Activated naive CD8-positive, alpha-beta T cell treated with anti-CD3 and anti-CD28 coated beads, Interleukin-2, amount 10 ng/mL, durations not matched to agents 7 days and 5 days (primary cell): ENCODE measurements around the gene TMEM175. TPM values are rescaled to one million over a fixed set of nuclear protein-coding genes. Genes with fewer than 3 reads are reported as not detected.

Experiments used
- ATAC-seq: fragments of 150-1000 bp; cut with Tn5 transposase; one replicate; pipeline ENCODE4 v1.10.0; 2021; ENCODE audit warnings: low read depth, moderate library complexity
- POLR2A ChIA-PET: fragments of 350-600 bp; sonication (Branson Sonifier 250); formaldehyde crosslinking; loops from one replicate; lab custom pipeline; 2021; ENCODE audit warnings: antibody characterized with exemption; lab: Charles Lee
- DNase-seq: peaks from one replicate; pipeline ENCODE4 v3.0.0; 2021
- H3K27ac Mint-ChIP-seq: one replicate; pipeline ENCODE4 v1.8.0; 2022; ENCODE audit warnings: mild to moderate bottlenecking, mixed read lengths
- H3K27me3 Mint-ChIP-seq: one replicate; pipeline ENCODE4 v1.8.0; 2022; ENCODE audit warnings: mild to moderate bottlenecking, moderate library complexity, mixed read lengths
- H3K36me3 Mint-ChIP-seq: one replicate; pipeline ENCODE4 v1.8.0; 2021; ENCODE audit warnings: mild to moderate bottlenecking, mixed read lengths
- H3K4me1 Mint-ChIP-seq: one replicate; pipeline ENCODE4 v1.8.0; 2021; ENCODE audit warnings: mixed read lengths
- H3K4me3 Mint-ChIP-seq: one replicate; pipeline ENCODE4 v1.8.0; 2022; ENCODE audit warnings: mild to moderate bottlenecking, moderate library complexity, mixed read lengths
- H3K9me3 Mint-ChIP-seq: one replicate; pipeline ENCODE4 v1.8.0; 2021; ENCODE audit warnings: mixed read lengths
- total RNA-seq, 2 experiments: library from RNA; stranded (reverse); gene quantifications; one replicate each; pipeline ENCODE4 v1.2.3, GENCODE V29; 2021

The TMEM175 gene
- total RNA-seq, 2 experiments from 2014 or later, result 38.2 to 39.8 TPM

GRCh38 chr4:1004071-1004418 lies 71.8 kb downstream of the TMEM175 start:
- Mint-ChIP-seq H3K27ac (no peak overlapping the region), H3K4me1 (peaks cover 3% of the 10 kb centered on the region), H3K4me3 (no peak overlapping the region), H3K36me3 (no peaks in the 10 kb centered on the region), H3K9me3 (no peaks in the 10 kb centered on the region), H3K27me3 (peaks cover 42% of the 10 kb centered on the region)
- no peak for DNase-seq
- no peak for ATAC-seq
- POLR2A ChIA-PET, result no interaction called here

GRCh38 chr4:1004557-1005485 lies 72.6 kb downstream of the TMEM175 start:
- H3K27me3 Mint-ChIP-seq, result peaks cover 40% of the 10 kb centered on the region
- no peak for ATAC-seq
- H3K36me3 Mint-ChIP-seq, result no peaks in the 10 kb centered on the region
- POLR2A ChIA-PET, result no interaction called here
- H3K4me1 Mint-ChIP-seq, result peaks cover 4% of the 10 kb centered on the region
- no peaks in the 10 kb centered on the region for H3K9me3 Mint-ChIP-seq
- H3K27ac Mint-ChIP-seq, result no peak overlapping the region
- H3K4me3 Mint-ChIP-seq, result no peak overlapping the region
- no peak for DNase-seq

GRCh38 chr4:1006856-1007255 lies 74.6 kb downstream of the TMEM175 start:
- DNase-seq, result no peak

More at GRCh38 chr4:1006856-1007255, 74.6 kb downstream of the TMEM175 start:
- H3K9me3 Mint-ChIP-seq, result no peaks in the 10 kb centered on the region
- no peak for ATAC-seq
- H3K4me3 Mint-ChIP-seq, result no peak overlapping the region
- POLR2A ChIA-PET, result no interaction called here
- no peaks in the 10 kb centered on the region for H3K36me3 Mint-ChIP-seq
- H3K27me3 Mint-ChIP-seq, result peaks cover 33% of the 10 kb centered on the region
- H3K4me1 Mint-ChIP-seq, result peaks cover 9% of the 10 kb centered on the region
- H3K27ac Mint-ChIP-seq, result no peak overlapping the region

Other genes starting within 250 kb of the TMEM175 start
- 1 to 10 TPM; 2.0 to 2.1 TPM for gene SLC49A3, start 243.3 kb upstream of the TMEM175 start, total RNA-seq
- 10 to 100 TPM; 45.4 to 51.6 TPM for gene PCGF3, start 226.6 kb upstream of the TMEM175 start, total RNA-seq
- gene CPLX1, start 106.3 kb upstream of the TMEM175 start, total RNA-seq, result 1 to 10 TPM; 3.7 to 5.0 TPM
- gene GAK, start 144 bp upstream of the TMEM175 start, total RNA-seq, result 100 to 1,000 TPM; 169 to 182 TPM
- 10 to 100 TPM; 31.3 to 32.4 TPM for gene DGKQ, start 41.1 kb downstream of the TMEM175 start, total RNA-seq
- gene IDUA, start 54.6 kb downstream of the TMEM175 start, total RNA-seq, result 10 to 100 TPM; 37.5 to 38.7 TPM
- under 1 TPM; 0.25 to 0.65 TPM for gene SLC26A1, start 60.9 kb downstream of the TMEM175 start, total RNA-seq
- 10 to 100 TPM; 15.5 to 19.1 TPM for gene FGFRL1, start 79.2 kb downstream of the TMEM175 start, total RNA-seq
- 1 to 10 TPM; 7.3 to 8.1 TPM for gene RNF212, start 181.1 kb downstream of the TMEM175 start, total RNA-seq
- gene SPON2, start 240.1 kb downstream of the TMEM175 start, total RNA-seq, result 10 to 100 TPM; 18.5 to 18.8 TPM